HG02763 (cell line): Measurements from ENCODE around the gene DNA2.

ENCODE experiments used
- ATAC-seq: cut with Tn5 transposase; IDR thresholded peaks from one replicate; pipeline ENCODE4 v1.9.1; 2021; ENCODE audit warnings: mild to moderate bottlenecking, moderate library complexity; ENCODE audit not compliant: unreplicated experiment

Gene DNA2

GRCh38 chr10:68365611-68366010, 106.2 kb downstream of the DNA2 start:
- ATAC-seq, result no peak

DNA sequence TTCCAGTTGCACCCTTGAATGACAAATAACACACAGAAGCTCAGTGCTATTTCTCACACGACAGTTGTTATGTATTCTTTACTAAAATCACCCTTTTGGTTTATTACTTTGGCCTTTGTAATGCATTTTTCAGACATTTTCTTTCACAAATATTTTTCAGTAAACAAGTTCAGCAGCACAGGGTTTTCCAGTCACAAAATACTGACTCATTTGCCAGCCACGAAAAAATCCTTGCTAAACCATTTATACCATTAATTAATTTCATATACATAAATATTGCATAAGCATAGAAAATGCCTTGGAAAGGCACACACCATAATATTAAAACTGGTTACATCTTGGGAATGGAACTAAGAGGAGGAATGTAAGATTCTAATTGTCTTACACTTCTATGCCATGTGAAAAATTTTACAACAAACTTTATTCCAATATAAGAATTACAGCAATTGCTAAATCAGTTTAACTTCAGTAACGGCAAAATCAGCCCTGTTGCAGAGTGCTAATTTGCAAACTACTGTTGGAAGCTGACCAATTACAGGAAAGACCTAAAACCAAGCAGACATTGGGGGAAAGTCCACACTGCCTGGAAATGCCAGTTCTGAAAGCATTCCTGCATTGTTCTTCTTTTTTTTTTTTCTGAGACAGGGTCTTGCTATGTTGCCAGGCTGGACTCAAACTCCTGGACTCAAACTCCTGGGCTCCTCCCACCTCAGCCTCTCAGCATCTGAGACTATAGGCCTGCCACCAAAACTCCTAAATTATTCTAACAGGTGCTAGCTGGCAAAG, 107.5 kb downstream of the DNA2 start:
- no peak for ATAC-seq
